ENCODE measurements around the gene FARSA.

FARSA gene

DNA sequence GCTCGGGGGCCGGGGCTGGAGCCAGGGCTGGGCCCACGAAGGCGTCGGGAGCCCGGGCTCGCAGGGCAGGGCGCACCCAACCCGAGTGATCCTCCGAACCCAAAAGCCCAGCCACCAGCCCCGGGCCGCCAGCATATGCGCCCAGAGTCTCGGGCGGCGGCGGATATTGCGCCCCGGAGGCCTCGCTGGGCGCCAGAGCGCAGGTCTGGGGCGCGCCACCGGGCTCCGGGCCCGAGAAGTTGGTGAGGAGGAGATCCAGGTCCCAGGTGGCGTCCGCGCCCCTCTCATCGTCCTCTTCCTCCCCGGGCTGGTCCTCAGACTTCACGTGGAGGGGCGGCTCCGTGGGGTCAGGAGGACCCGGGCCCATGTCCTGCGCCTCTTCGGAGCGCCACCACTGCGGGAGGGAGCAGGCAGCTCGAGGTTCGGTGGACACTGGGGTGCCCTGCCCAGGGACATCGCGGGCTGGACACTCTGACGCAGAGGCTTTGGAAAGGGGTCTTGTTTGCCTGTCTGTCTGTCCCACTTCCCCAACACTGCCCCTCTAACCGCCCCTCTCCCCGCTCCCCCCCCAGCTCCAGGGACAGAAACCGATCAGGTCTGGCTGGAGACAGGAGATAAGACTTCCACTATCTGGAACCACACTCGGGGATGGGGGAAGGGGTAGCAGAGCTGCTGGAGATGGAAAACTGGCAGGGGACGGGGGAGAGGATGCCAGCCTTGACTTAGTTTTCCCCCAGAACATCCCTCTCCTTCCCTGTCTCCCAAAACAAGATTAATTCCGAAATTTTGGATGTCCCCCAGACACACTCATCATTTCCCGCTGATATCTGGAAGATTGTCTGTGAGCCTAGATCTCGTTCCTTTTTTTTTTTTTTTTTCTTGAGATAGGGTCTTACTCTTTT lies 47.5 kb downstream of the FARSA start:
- Histone ChIP-seq H3K9me3 (ENCODE audit: low read length) (no peaks in the 10 kb centered on the region), H3K27me3 (ENCODE audit: control insufficient read depth in 1 of 2, insufficient read depth in 2 of 2, low read length in 2 of 2) (peaks cover 11 to 20% of the 10 kb centered on the region in 2 donors), H3K27ac (ENCODE audit: low read depth, low read length) (no peak overlapping the region), H3K9ac (ENCODE audit: low read length) (no peak overlapping the region), H3K4me3 (ENCODE audit: low read depth in 1 of 2, low read length in 2 of 2) (no peak overlapping the region), H3K36me3 (ENCODE audit: insufficient read depth, low read length) (no peaks in the 10 kb centered on the region), H3K4me1 (ENCODE audit: insufficient read depth, low read length) (peaks cover 4% of the 10 kb centered on the region)

DNA sequence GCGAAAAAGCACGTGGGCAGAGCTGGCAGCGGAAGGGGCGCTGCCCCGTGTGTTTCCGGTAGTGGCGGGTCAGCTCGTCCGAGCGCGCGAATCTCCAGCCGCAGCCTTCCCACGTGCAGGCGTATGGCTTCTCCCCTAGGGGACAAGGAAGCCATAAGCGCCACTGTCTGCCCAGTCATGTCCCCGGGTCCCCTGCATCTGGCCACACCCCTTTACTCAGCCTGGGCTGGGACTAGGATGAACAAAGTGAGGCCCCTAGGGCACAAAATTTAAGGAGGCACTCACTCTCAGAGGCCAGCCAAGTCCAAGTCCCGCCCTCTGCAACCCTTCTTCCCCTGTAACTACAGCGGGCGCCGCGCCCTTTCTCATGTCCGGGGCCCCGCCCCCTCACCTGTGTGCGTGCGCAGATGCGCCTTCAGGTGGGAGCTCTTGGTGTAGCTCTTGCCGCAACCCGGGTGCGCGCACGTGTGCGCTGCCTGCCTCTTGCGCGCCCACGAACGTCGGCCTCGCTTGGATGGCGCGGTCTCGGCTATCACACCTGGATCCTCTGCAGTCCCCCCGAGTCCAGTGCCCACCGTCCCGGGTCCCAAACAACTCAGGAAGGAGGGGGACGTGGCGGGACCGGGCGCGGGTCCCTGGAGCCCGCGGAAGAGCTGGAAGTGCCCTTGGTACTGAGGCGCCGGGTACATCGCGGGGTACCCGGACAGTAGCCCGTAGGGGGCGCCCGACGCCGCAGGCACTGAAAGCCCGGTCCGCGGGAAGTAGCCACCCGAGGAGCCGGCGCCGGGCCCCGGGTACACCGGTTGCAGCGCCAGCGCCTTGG lies 48.4 kb downstream of the FARSA start:
- Histone ChIP-seq H3K9me3 (ENCODE audit: low read length) (no peaks in the 10 kb centered on the region), H3K27ac (ENCODE audit: low read depth, low read length) (no peak overlapping the region), H3K9ac (ENCODE audit: low read length) (no peak overlapping the region), H3K36me3 (ENCODE audit: insufficient read depth, low read length) (no peaks in the 10 kb centered on the region), H3K27me3 (ENCODE audit: control insufficient read depth in 1 of 2, insufficient read depth in 2 of 2, low read length in 2 of 2) (peaks cover 11 to 20% of the 10 kb centered on the region in 2 donors), H3K4me1 (ENCODE audit: insufficient read depth, low read length) (peaks cover 2% of the 10 kb centered on the region), H3K4me3 (ENCODE audit: low read depth in 1 of 2, low read length in 2 of 2) (no peak overlapping the region)

DNA sequence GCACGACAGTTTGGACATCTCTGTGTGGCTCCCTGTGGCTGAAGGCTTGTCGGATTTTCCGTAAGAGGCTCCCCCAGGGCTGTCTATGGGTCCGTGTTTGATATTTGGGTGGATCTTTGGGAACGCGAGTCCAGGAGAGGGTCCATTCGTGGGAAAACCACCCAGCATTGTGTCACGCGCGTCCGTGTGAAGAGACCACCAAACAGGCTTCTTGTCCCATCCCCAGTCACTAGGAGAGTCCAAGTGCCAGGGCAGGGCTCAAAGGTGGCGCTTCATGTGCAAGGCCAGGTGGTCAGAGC lies 48.9 kb downstream of the FARSA start:
- Histone ChIP-seq H3K36me3 (ENCODE audit: insufficient read depth, low read length) (no peaks in the 10 kb centered on the region), H3K9ac (ENCODE audit: low read length) (no peak overlapping the region), H3K4me3 (ENCODE audit: low read depth in 1 of 2, low read length in 2 of 2) (no peak overlapping the region), H3K4me1 (ENCODE audit: insufficient read depth, low read length) (peaks cover 3% of the 10 kb centered on the region), H3K27me3 (ENCODE audit: control insufficient read depth in 1 of 2, insufficient read depth in 2 of 2, low read length in 2 of 2) (peaks cover 11 to 20% of the 10 kb centered on the region in 2 donors), H3K9me3 (ENCODE audit: low read length) (no peaks in the 10 kb centered on the region), H3K27ac (ENCODE audit: low read depth, low read length) (no peak overlapping the region)

DNA sequence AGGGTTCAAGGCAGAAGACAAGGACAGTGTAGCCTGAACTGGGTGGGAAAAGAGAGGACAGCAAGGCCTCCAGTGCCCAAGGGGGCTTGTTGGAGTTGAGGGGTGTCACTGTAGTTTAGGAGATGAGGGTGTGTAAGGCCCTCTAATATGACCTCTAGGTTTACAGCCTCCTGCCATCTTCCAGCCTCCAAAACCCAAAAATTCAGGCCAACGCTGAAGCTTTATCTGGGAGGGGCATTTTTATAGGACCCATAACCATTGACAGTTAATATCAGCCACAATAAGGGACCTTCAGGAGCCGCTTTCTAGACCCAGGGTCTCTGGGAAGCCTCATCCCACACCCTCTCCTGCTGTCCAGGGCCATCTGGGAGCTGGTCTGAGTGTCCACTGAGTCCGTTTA lies 49.3 kb downstream of the FARSA start:
- peaks cover 11 to 20% of the 10 kb centered on the region in 2 donors for H3K27me3 ChIP-seq (ENCODE audit: control insufficient read depth in 1 of 2, insufficient read depth in 2 of 2, low read length in 2 of 2)
- H3K9me3 ChIP-seq (ENCODE audit: low read length): no peaks in the 10 kb centered on the region
- peaks cover 3% of the 10 kb centered on the region for H3K4me1 ChIP-seq (ENCODE audit: insufficient read depth, low read length)
- no peak overlapping the region for H3K27ac ChIP-seq (ENCODE audit: low read depth, low read length)
- no peak overlapping the region for H3K4me3 ChIP-seq (ENCODE audit: low read depth in 1 of 2, low read length in 2 of 2)
- H3K36me3 ChIP-seq (ENCODE audit: insufficient read depth, low read length): no peaks in the 10 kb centered on the region
- H3K9ac ChIP-seq (ENCODE audit: low read length): no peak overlapping the region

DNA sequence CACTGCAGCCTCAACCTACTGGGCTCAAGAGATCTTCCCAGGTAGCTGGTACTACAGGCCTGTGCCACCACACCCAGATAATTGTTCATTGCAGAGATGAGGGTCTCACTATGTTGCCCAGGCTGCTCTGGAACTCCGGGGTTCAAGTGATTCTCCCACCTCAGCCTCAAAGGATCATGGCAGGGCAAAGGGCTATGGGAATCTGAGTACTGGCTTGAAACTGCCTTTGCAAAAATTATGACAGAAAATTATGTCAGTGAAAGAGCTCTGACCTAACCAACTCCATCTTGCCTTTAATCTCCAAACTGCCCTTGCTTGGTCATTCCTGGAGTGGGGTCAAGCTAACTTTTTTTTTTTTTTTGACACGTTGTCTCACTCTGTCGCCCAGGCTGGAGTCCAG lies 50.9 kb downstream of the FARSA start:
- Histone ChIP-seq H3K27me3 (ENCODE audit: control insufficient read depth in 1 of 2, insufficient read depth in 2 of 2, low read length in 2 of 2) (peaks cover 11 to 20% of the 10 kb centered on the region in 2 donors), H3K4me1 (ENCODE audit: insufficient read depth, low read length) (peaks cover 3% of the 10 kb centered on the region), H3K9me3 (ENCODE audit: low read length) (no peaks in the 10 kb centered on the region), H3K9ac (ENCODE audit: low read length) (no peak overlapping the region), H3K36me3 (ENCODE audit: insufficient read depth, low read length) (peaks cover 8% of the 10 kb centered on the region), H3K4me3 (ENCODE audit: low read depth in 1 of 2, low read length in 2 of 2) (no peak overlapping the region), H3K27ac (ENCODE audit: low read depth, low read length) (no peak overlapping the region)

DNA sequence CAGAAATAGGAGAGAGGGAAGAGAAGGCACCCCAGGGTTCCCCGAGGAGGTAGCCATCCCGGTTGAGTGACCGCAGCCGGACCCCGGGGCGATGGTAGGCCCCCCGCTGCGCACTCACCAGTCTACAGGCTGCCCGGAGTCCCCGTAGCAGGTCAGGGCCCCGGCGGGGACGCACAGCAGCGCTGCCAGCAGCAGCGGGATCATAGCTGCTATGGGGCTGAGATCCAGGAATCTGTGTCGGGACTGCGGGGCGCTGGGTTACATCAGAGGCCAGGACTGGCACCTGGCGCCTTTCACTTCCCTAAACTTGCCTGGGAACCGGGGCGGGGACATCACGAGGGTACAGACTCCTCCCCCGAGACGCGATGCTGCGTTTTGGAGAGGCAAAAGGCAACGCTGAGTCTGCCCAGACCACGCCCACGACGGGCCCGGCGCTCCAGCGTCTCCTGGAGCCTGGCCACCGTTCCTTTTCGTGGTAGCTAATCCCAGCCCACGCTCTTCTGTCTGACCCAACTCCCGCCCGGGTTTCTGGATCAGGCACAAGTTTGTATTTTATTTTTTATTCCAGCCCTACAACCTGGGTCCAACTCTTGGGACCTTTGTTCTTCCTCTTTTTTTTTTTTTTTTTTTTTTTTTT lies 52.2 kb downstream of the FARSA start, which contains the start of gene DNASE2:
DNASE2 (minus strand) TSS at position 278 of the 637 bp plus-strand sequence; CDS start at position 204, 74 bp downstream.
- Histone ChIP-seq H3K4me3 (ENCODE audit: low read depth in 1 of 2, low read length in 2 of 2) (peak within 1 kb of the TSS; percentile 73 to 75), H3K36me3 (ENCODE audit: insufficient read depth, low read length) (peaks cover 8% of the 10 kb centered on the region), H3K27me3 (ENCODE audit: control insufficient read depth in 1 of 2, insufficient read depth in 2 of 2, low read length in 2 of 2) (peaks cover 6 to 20% of the 10 kb centered on the region in 2 donors), H3K9ac (ENCODE audit: low read length) (peak within 1 kb of the TSS; percentile 34), H3K9me3 (ENCODE audit: low read length) (no peaks in the 10 kb centered on the region), H3K27ac (ENCODE audit: low read depth, low read length) (peak within 1 kb of the TSS; percentile 81), H3K4me1 (ENCODE audit: insufficient read depth, low read length) (peaks cover 3% of the 10 kb centered on the region)

DNA sequence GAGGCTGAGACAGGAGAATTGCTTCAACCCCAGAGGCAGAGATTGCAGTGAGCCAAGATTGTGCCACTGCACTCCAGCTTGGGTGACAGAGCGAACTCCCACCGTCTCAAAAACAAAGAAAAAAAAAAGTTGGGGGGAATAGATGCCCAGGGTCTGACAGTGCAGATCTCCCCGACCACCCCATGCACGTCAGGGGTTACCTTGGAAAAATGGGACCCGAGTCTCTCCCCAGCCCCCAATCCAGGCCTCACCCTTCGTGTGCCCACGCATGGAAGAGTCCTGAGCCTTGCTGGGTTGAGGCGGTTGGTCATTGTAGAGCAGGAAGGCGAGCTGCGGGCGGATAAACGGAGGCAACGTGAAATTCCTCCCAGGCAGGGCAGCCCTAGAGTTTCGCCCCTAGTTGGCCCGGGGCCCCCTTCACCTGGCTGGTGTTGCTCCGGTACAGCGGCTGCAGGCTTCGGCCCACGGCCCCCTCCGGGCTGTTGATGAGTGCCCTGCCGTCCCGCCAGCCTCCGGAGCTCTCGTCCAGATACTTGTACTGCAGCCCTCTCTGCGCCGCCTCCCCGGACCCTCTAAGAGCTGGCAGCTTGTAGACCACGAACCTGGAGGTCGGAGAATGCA lies 52.9 kb downstream of the FARSA start:
- peaks cover 8% of the 10 kb centered on the region for H3K36me3 ChIP-seq (ENCODE audit: insufficient read depth, low read length)
- no peaks in the 10 kb centered on the region for H3K9me3 ChIP-seq (ENCODE audit: low read length)
- peaks cover 5 to 16% of the 10 kb centered on the region in 2 donors for H3K27me3 ChIP-seq (ENCODE audit: control insufficient read depth in 1 of 2, insufficient read depth in 2 of 2, low read length in 2 of 2)
- peak overlapping the region; percentile 73 to 75 for H3K4me3 ChIP-seq (ENCODE audit: low read depth in 1 of 2, low read length in 2 of 2)
- peak overlapping the region; percentile 81 for H3K27ac ChIP-seq (ENCODE audit: low read depth, low read length)
- H3K9ac ChIP-seq (ENCODE audit: low read length): peak overlapping the region; percentile 34
- peaks cover 3% of the 10 kb centered on the region for H3K4me1 ChIP-seq (ENCODE audit: insufficient read depth, low read length)

DNA sequence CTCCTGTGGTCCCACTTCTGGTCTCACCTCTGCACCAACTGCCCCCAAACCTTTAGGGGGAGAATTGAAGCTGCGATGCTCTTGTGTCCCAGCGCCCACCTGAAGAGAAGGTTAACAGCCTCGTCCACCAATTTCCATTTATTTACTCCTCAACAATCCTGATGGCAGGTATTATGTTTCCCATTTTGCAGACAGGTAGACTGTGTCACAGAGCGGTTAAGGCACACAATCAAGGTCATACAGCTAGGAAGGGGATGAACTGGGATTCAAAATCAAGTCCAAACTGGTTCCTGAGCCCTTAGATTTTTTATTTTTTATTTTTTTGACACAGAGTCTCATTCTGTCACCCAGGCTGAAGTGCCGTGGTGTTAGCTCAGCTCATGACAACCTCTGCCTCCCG lies 58.4 kb downstream of the FARSA start:
- Histone ChIP-seq H3K9ac (ENCODE audit: low read length) (no peak overlapping the region), H3K4me3 (ENCODE audit: low read depth in 1 of 2, low read length in 2 of 2) (no peak overlapping the region), H3K9me3 (ENCODE audit: low read length) (no peaks in the 10 kb centered on the region), H3K36me3 (ENCODE audit: insufficient read depth, low read length) (peaks cover 8% of the 10 kb centered on the region), H3K4me1 (ENCODE audit: insufficient read depth, low read length) (peaks cover under 1% of the 10 kb centered on the region), H3K27ac (ENCODE audit: low read depth, low read length) (no peak overlapping the region), H3K27me3 (ENCODE audit: control insufficient read depth in 1 of 2, insufficient read depth in 2 of 2, low read length in 2 of 2) (no peaks in the 10 kb centered on the region)

DNA sequence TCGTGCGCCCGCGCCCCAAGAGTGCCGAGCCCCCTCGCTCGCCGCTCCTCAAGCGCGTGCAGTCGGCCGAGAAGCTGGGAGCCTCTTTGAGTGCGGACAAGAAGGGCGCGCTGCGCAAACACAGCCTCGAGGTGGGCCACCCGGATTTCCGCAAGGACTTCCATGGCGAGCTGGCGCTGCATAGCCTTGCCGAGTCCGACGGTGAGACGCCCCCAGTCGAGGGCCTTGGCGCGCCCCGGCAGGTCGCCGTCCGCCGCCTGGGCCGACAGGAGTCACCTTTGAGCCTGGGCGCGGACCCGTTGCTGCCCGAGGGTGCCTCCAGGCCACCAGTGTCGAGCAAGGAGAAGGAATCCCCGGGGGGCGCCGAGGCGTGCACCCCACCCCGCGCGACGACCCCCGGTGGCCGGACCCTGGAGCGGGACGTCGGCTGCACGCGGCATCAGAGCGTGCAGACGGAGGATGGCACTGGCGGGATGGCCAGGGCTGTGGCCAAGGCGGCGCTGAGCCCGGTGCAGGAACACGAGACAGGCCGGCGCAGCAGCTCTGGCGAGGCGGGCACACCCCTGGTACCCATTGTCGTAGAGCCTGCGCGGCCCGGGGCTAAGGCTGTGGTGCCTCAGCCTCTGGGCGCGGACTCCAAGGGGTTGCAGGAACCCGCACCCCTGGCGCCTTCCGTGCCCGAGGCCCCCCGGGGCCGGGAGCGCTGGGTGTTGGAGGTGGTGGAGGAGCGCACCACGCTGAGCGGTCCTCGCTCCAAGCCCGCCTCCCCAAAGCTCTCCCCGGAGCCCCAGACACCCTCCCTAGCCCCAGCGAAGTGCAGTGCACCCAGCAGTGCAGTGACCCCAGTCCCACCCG lies 59.4 kb downstream of the FARSA start:
- H3K9me3 ChIP-seq (ENCODE audit: low read length): no peaks in the 10 kb centered on the region
- no peaks in the 10 kb centered on the region for H3K27me3 ChIP-seq (ENCODE audit: control insufficient read depth in 1 of 2, insufficient read depth in 2 of 2, low read length in 2 of 2)
- H3K27ac ChIP-seq (ENCODE audit: low read depth, low read length): no peak overlapping the region
- no peak overlapping the region for H3K4me3 ChIP-seq (ENCODE audit: low read depth in 1 of 2, low read length in 2 of 2)
- peaks cover 8% of the 10 kb centered on the region for H3K36me3 ChIP-seq (ENCODE audit: insufficient read depth, low read length)
- no peaks in the 10 kb centered on the region for H3K4me1 ChIP-seq (ENCODE audit: insufficient read depth, low read length)
- no peak overlapping the region for H3K9ac ChIP-seq (ENCODE audit: low read length)

Measured in muscle layer of colon (tissue), 2 donors.